LHCN-M2 (cell line): Measurements from ENCODE around the gene UGT1A9. TPM values are rescaled to one million over a fixed set of nuclear protein-coding genes. Genes with fewer than 3 reads are reported as not detected.
"Not testable (repeated sequence)": the region's sequence is repeated elsewhere in the genome, so short reads cannot be mapped to it uniquely, and the experiment has no call there.

Experiments used
- DNase-seq: peaks from one replicate; pipeline ENCODE4 v3.0.0-alpha.2; 2012; ENCODE audit warnings: low read depth
- total RNA-seq: library from RNA; depleted of rRNA; stranded (reverse); fragments of >200 nt; gene quantifications from 2 replicates; pipeline ENCODE4 v1.2.3, GENCODE V29; 2014

UGT1A9 gene
- total RNA-seq, 1 experiment from 2014 or later = not detected

GRCh38 chr2:233680361-233681045, 8.8 kb downstream of the UGT1A9 start:
- DNase-seq = no peak

GRCh38 chr2:233681521-233682099, 9.9 kb downstream of the UGT1A9 start, which contains the start of gene UGT1A7:
UGT1A7 (plus strand) TSS chr2:233681901; CDS start chr2:233681938, 37 bp downstream.
- DNase-seq = no peak

GRCh38 chr2:233684640-233685039, 12.9 kb downstream of the UGT1A9 start:
- DNase-seq = no peak

- no peak for DNase-seq
Observed at GRCh38 chr2:233686928-233687327, 15.2 kb downstream of the UGT1A9 start.

GRCh38 chr2:233688341-233688740, 16.6 kb downstream of the UGT1A9 start:
- no peak for DNase-seq

- no peak for DNase-seq
Observed at GRCh38 chr2:233689031-233689430, 17.3 kb downstream of the UGT1A9 start.

GRCh38 chr2:233689501-233689900, 17.8 kb downstream of the UGT1A9 start:
- DNase-seq = no peak

- DNase-seq = no peak
Observed at GRCh38 chr2:233690444-233690843, 18.7 kb downstream of the UGT1A9 start.

GRCh38 chr2:233691443-233692433, 20.0 kb downstream of the UGT1A9 start:
- no peak for DNase-seq

- DNase-seq = no peak
Observed at GRCh38 chr2:233692648-233693047, 20.9 kb downstream of the UGT1A9 start, which contains the start of gene UGT1A6. UGT1A6 (plus strand) TSS chr2:233692890; CDS start chr2:233693005, 115 bp downstream.

GRCh38 chr2:233693963-233694362, 22.3 kb downstream of the UGT1A9 start:
- no peak for DNase-seq

GRCh38 chr2:233698740-233699139, 27.0 kb downstream of the UGT1A9 start:
- no peak for DNase-seq

GRCh38 chr2:233699424-233700027, 27.8 kb downstream of the UGT1A9 start:
- no peak for DNase-seq

GRCh38 chr2:233700028-233700635, 28.4 kb downstream of the UGT1A9 start:
- DNase-seq = no peak

- not testable (repeated sequence) for DNase-seq
Observed at GRCh38 chr2:233700842-233701241, 29.1 kb downstream of the UGT1A9 start.

- DNase-seq = no peak
Observed at GRCh38 chr2:233702238-233702637, 30.5 kb downstream of the UGT1A9 start.

- no peak for DNase-seq
Observed at GRCh38 chr2:233705911-233706506, 34.3 kb downstream of the UGT1A9 start.

GRCh38 chr2:233706720-233707119, 35.0 kb downstream of the UGT1A9 start:
- DNase-seq = no peak

- DNase-seq = no peak
Observed at GRCh38 chr2:233707940-233708644, 36.4 kb downstream of the UGT1A9 start.

GRCh38 chr2:233708942-233709341, 37.2 kb downstream of the UGT1A9 start:
- DNase-seq = peak; percentile 8
